GM10266 (cell line): ENCODE data around the gene FJX1.

Experiments
- DNase-seq: peaks from one replicate; pipeline ENCODE4 v3.0.0; 2012; ENCODE audit errors: extremely low spot score
- CTCF ChIP-seq: IDR thresholded peaks from 2 replicates; pipeline ENCODE4 v1.5.1; 2012; ENCODE audit warnings: mild to moderate bottlenecking, low read depth; ENCODE audit not compliant: control insufficient read depth, insufficient read depth; ENCODE audit errors: missing control alignments

Gene FJX1

DNA sequence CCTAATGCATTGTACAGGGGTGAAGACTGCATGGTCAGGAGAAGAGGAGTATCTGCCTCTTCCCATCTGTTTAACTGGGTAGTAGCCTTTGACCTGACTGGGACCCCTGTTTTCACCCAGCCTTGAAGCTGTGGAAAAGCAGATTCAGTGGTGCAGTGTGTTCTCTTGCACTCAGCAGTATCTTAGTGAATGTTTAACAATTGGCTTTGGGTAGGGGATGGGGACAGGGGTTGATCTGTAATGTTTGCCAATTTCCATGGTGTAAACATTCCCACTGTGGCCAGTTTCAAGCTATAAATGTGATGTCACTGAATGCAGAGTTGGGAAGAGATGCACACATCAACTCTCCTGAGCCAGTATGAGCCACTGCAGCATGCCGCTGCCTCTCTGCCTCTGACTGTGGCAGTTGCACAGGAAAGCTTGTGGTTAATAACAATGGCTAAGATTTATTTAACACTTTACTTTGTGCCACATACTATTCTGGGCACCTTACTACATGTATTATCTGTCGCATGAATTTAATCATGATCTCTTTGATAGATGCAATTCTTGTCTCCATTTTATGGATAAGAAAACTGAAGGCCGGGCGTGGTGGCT lies 15.7 kb downstream of the FJX1 start:
- no peak for DNase-seq

DNA sequence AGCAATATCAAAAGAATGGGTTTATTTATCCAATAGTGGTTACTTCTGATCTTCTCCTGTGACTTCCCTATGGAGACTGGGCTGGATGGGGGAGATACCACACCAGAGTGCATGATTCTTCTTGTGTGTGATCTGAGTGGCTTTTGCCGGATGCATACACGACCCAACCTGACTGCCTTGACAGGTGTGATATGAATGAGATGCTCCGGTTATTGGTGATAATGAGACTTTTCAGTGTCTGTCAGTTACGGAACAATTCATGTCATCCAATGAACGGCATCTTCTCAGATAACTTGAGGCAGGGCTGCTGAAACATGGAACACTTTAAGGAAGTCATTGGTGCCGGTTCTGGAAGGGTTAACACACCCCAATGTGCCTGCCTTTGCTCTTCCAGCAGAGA lies 17.7 kb downstream of the FJX1 start:
- no peak for DNase-seq
- no peak for TF ChIP-seq CTCF

More for the DNA sequence above, 15.7 kb downstream of the FJX1 start:
- TF ChIP-seq CTCF, result no peak

DNA sequence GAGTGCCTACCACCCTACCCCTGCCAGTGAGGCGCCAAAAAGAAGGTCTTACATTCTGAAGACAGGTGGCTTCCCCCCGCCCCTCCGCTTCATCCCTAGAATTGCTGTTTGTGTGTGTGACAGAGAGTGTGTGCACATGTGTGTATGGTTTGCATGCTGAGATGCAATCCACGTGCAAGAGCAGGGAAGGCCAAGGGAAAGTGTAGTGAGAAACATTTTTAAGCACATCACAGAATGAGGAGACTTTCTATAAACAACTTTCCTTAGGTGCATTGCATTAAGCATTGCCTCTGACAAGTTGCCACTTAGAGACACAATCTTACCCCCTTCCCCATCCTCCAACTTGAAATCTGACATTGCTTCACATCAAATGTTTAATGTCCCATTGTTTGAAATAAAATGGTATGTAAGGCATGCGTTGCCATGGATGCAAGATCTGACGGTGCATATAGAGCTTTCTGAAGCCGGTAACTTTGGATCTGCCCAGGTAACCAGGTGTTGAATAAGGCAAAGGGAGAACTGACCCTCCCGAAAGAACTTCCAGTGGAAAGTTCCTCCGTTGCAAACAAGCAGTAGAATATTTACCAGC lies 21.4 kb downstream of the FJX1 start:
- no peak for DNase-seq
- no peak for TF ChIP-seq CTCF

- TF ChIP-seq CTCF, result no peak
- no peak for DNase-seq
Observed at GRCh38 chr11:35641171-35641897, 23.1 kb downstream of the FJX1 start.

- no peak for DNase-seq
- TF ChIP-seq CTCF, result no peak
Observed at GRCh38 chr11:35641964-35642363, 23.7 kb downstream of the FJX1 start.

- TF ChIP-seq CTCF, result no peak
- DNase-seq, result no peak
Observed at GRCh38 chr11:35647421-35648093, 29.3 kb downstream of the FJX1 start.
